PFSK-1 (cell line): ENCODE data around the gene IVL.

Experiments used
- FOXP2 ChIP-seq: optimal IDR thresholded peaks from 2 replicates; pipeline ENCODE3; 2011; ENCODE audit warnings: borderline replicate concordance, control low read depth, inconsistent platforms; ENCODE audit not compliant: insufficient read depth; ENCODE audit errors: extremely low read length, extremely low read depth
- POLR2AphosphoS5 ChIP-seq: IDR thresholded peaks from 2 replicates; pipeline ENCODE4 v1.6.1; 2012; ENCODE audit warnings: low read depth, mild to moderate bottlenecking, control low read depth, low read length, moderate library complexity
- REST ChIP-seq, 2 experiments: IDR thresholded peaks; 2 replicates each; pipeline versions ENCODE4 v1.6.1 to v1.8.0; 2011 to 2012; ENCODE audit warnings: low read depth in 2 of 2, low read length in 2 of 2, control low read depth in 1 of 2, inconsistent platforms in 1 of 2, mild to moderate bottlenecking in 1 of 2, moderate library complexity in 1 of 2; ENCODE audit not compliant: insufficient read depth in 1 of 2
- SIN3A ChIP-seq: IDR thresholded peaks from 2 replicates; pipeline ENCODE4 v1.6.1; 2012; ENCODE audit warnings: mild to moderate bottlenecking, low read length, moderate library complexity, borderline replicate concordance; ENCODE audit not compliant: insufficient read depth
- TAF1 ChIP-seq: IDR thresholded peaks from 2 replicates; pipeline ENCODE4 v1.6.1; 2012; ENCODE audit warnings: low read length, control low read depth, borderline replicate concordance; ENCODE audit not compliant: insufficient read depth

DNA sequence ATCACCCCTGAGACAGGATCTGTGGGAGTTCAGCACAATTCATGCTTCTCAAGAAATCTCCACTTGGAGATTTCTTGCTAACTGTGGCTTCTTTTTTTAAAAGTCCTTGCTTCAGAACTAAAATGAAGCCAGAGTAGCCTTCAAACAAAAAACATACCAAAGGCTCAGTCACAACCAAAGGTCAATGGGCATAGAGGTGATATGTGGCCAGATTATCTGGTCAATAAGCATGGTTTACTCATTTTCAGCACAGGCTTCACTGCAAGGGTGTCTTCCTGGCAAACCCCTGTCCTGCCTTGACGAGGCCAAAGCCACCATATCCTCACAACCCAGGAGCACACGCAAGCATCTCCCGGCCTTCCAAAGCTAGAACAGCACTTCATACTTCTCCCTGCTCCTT, 50.9 kb downstream of the IVL start:
- TF ChIP-seq REST (IDR thresholded peaks at IDR 0.05; ENCODE audit: insufficient read depth in 1 of 2, low read depth in 2 of 2, low read length in 2 of 2) (no peak), POLR2AphosphoS5 (no peak), SIN3A (no peak), TAF1 (no peak), FOXP2 (no peak)
